COLO668 (cell line): ENCODE data around the gene NR3C2.

Experiments used
- DNase-seq: peaks from one replicate; lab custom pipeline; 2025; ENCODE audit not compliant: unreplicated experiment; lab: John Stamatoyannopoulos, UW

The NR3C2 gene

DNA sequence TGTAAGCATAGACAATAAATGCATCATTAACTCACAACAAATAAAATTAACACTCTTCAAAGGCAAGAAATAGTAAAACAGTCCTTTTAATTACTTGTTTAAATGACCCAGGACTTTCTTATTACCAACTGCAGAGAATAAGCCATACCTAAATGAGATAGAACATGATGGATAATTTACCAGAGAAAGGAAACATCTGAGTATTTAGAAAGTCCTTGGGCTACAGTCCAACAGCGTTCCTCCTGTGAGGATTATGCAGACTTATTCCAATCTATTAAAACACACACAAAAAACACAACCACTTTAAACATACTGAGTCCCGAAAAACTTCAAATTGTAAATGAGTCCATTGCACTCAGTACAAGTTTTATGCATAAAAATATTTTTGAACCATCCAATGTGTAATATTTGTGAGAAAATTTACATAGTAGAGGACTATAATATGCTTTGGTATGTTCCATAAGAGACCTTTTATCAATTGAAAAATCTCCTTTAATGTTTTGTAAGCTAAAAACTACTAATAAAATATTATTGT is 129.2 kb downstream of the NR3C2 start:
- DNase-seq, result no peak

- no peak for DNase-seq
These were observed 130.7 kb downstream of the NR3C2 start for GRCh38 chr4:148311526-148311925.

GRCh38 chr4:148310756-148311155 is 131.5 kb downstream of the NR3C2 start:
- DNase-seq, result no peak

- no peak for DNase-seq
These were observed 136.5 kb downstream of the NR3C2 start for GRCh38 chr4:148305751-148306150.

DNA sequence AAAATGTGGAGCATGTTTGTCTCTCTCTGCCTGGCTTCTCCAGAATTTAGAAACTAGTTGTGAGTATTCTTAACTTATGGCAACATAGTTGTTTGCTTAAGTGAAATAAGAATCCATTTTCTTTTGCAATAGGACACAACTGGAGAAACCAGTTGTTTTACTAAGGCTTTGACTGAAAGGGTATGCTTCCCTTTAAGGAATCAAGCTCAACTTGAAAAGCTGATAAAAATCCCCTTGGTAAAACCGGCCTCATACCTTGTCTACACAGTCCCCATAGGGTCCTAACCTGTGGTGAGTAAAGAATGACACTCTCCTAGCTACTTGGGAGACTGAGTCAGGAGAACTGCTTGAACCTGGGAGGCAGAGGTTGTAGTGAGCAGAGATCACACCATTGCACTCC is 139.8 kb downstream of the NR3C2 start:
- no peak for DNase-seq

DNA sequence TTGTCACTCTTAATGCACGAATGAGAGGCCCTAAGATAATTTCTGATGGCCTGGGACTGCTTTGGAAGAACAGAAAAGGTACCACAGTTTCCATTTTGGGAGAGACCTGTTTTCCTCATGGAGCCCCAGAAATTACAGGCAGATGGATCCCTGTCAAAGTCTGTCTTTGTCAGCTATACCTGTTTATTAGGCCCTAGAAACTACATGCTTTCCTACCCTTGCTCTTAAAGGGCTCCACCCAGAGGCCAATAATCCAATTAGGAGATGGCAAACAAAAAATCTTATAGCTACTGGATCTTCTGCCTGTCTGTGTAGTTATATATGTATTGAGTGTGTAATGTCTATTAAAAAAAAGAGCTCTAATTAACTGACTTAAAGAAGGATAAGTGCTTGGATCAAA is 141.3 kb downstream of the NR3C2 start:
- no peak for DNase-seq

DNA sequence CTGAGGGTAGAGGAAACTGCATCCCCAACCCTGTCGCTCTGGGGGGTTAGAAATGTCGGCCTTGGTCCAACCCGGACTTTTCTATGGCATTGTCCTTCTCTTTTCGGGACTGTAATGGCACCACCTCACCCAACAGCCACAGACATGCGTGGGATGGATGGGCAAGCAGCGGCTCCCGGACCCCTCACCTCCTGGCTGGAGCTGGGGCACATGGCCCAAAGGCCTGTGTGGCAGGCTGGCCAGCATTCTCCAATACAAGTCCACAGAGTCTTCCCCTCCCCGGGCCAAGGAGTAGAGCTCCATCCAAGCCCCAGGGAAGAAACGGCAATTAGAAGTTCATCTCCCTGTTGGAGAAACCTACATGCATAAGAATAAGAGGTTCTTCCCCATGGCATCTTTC is 142.9 kb downstream of the NR3C2 start:
- DNase-seq, result no peak

GRCh38 chr4:148296498-148296897 is 145.7 kb downstream of the NR3C2 start:
- no peak for DNase-seq

DNA sequence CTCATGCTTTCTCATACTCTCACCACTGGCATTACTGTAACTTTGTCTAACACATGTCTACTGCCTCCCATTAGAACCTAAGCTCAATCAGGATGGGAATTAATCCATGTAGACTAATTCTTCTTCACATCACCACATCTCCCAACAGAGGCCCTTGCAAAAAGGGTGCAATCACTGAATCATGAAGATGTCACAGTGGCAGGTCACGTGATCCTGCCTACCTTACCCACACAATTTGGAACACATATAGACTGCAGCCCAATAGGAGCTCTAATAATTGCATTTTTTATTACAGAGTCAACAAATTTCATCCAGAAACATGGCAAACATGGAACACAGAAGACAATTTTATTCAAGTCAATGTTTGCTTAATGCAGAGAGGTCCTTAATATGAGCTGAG is 146.6 kb downstream of the NR3C2 start:
- no peak for DNase-seq

DNA sequence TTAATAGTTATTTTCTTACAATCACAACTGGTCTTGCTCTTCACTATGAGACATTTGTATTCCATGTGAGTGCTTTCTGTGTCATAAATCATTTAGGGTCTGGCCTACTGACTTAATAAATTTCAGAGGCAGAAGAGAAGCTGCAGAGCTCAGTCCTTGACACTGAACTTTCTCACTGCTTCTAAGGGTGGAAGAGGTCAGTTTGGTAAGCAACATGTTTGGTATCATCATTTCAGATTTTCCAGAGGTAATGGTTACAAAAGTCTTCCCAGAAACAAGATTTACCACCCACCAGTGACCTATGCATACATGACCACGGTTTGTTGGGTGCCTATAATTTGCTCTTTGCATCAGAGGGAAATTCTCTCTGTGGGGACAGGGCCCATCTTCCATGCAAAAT is 148.6 kb downstream of the NR3C2 start:
- DNase-seq, result no peak

GRCh38 chr4:148292686-148293085 is 149.5 kb downstream of the NR3C2 start:
- DNase-seq, result no peak

GRCh38 chr4:148289740-148290139 is 152.5 kb downstream of the NR3C2 start:
- DNase-seq, result no peak

- DNase-seq, result no peak
These were observed 153.8 kb downstream of the NR3C2 start for GRCh38 chr4:148288448-148288847.

- no peak for DNase-seq
These were observed 155.1 kb downstream of the NR3C2 start for GRCh38 chr4:148287111-148287510.

DNA sequence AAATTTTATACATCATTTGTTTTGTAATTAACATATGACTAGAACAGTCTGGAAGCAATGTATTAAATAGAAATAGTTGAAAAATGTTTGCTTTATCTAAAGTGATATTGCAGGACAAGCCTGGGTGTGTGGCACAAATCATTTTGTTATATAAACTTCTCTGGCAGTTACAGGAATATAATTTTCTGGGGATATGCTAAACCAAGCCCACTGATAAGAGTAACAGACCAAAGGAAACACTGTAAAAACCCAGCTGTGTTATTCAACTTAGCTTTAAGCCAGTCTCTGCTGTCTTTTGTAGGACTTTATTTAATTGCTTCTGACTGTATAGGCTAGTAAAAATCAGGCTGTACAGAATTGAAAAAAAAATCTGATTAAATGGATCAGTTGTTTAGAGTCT is 156.2 kb downstream of the NR3C2 start:
- no peak for DNase-seq

DNA sequence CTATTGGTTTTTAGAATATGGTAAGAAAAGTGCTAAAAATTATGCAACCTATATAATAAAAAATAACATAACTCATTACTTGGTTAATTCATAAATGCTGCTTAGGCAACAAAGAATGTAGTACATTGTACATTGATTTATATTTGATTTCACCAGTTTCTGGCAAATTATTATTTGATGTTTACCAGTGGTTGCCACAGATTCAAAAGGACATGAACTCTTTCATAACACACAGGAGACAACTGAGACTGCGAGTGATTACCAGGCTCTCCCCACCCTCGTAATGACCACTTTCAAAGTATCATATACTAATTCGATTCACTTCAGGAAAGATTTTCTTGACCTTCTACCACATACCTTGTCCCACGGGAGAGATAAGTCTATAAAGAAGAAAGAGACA is 158.5 kb downstream of the NR3C2 start:
- no peak for DNase-seq

DNA sequence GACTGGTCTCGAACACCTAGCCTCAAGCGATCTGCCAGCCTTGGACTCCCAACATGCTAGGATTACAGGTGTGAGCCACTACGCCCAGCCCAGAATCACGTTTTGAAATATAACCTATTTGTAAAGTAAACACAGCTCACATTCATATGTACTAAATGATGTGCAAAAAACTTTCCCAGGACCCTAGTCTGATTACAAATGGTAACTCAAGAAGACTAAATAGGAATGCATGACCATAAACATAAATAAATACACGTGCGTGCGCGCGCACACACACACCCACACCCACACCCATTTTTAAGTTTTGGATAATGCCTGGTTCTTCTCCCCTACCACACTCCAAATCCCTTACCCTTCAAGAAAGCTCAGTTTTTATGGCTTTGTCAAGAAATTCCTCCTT is 163.9 kb downstream of the NR3C2 start:
- no peak for DNase-seq

DNA sequence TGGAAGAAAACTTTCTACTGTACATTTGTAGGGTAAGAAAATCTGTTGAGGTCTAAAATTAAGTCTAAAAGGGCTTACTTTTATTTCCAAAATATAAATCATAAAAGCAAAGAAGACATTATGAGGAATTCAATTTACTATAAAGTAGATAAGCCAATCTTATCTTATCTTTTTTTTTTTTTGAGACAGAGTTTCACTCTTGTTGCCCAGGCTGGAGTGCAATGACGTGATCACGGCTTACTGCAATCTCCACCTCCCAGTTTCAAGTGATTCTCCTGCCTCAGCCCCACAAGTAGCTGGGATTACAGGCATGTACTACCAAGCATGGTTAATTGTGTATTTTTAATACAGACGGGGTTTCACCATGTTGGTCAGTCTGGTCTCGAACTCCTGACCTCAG is 166.9 kb downstream of the NR3C2 start:
- DNase-seq, result no peak

DNA sequence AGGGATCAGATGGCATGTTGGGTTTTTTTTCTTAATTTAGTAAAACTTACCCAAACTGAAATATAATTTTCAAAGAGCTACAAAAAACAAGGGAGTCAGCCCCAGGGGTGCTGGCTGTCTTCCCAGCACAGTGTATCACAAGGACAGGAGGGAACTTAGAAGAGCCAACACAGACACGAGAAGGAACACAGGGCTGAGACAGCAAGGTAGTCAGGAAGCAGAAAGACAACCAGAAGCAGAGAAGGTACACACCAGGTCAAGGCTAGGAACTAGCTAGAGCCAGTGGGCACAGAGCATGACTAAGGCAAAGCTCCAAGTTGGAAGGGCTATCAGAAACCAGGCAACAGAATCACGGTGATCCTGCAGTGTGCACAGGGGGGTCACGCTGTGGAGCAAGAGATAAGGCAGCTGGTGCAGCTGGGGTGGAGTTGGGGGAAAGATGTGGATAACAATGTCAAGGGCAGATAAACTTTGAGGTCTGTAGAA is 168.7 kb downstream of the NR3C2 start:
- DNase-seq, result no peak

DNA sequence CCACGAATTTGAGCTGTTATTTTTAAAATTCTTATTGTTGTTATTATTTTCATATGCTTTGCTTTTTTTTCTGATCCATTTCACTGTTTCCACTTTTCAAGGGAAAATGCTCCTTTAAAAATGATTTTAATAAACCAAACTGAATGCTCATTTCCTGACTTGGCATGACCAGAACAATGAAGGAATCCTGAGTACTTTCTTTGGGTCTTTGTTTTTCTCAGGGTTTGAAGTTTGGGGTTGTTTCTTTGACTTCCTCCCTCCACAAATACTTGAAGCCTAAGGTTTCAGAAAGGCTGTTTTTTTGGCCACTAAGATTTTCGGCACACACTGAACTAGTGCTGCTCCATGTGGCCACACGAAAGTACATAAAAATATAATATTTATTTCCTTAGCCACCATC is 171.0 kb downstream of the NR3C2 start:
- no peak for DNase-seq

GRCh38 chr4:148270630-148271029 is 171.6 kb downstream of the NR3C2 start:
- no peak for DNase-seq

- DNase-seq, result no peak
These were observed 173.4 kb downstream of the NR3C2 start for GRCh38 chr4:148268835-148269234.

DNA sequence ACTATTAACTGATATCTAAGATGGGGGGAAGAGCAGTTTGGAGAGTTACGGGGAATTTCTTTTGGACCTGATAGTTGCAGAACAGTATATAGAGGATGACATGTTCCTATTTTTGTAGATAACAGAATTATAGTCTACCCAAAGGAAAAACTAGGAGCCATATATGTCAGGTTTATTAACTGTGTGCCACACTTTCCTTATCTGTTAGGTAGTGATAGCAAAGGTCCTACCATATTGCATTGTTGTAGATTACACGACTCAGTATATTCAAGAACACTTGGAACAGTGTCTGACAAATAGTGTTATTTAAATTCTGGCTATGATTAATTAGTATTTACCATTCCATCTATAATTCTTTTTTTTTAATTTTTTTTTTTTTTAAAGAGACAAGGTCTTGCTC is 175.3 kb downstream of the NR3C2 start:
- no peak for DNase-seq

- no peak for DNase-seq
These were observed 176.0 kb downstream of the NR3C2 start for GRCh38 chr4:148266240-148266639.
